Prostate gland (tissue), 2 donors: Measurements from ENCODE around the gene ROGDI. TPM values are rescaled to one million over a fixed set of nuclear protein-coding genes. Genes with fewer than 3 reads are reported as not detected.
"Not testable (repeated sequence)": the region's sequence is repeated elsewhere in the genome, so short reads cannot be mapped to it uniquely, and the experiment has no call there.

Experiments used
- DNase-seq: peaks from one replicate; pipeline ENCODE4 v3.0.0-alpha.2; 2019; ENCODE audit warnings: low spot score
- H3K27ac ChIP-seq, 2 donors: fragments of 200-600 bp; sonication (generic); 2 replicates each; pipeline ENCODE4 v1.5.1; 2017 to 2019
- H3K27me3 ChIP-seq: fragments of 200-600 bp; sonication (generic); replicated peaks from 2 replicates; pipeline ENCODE4 v1.5.1; 2019; ENCODE audit not compliant: insufficient read depth
- H3K36me3 ChIP-seq, 2 donors: fragments of 200-600 bp; sonication (generic); 1 replicate in 1 of 2; 2 replicates in 1 of 2; pipeline versions ENCODE4 v1.5.1 to v1.8.1; 2017 to 2019
- H3K4me1 ChIP-seq: fragments of 200-600 bp; sonication (generic); replicated peaks from 2 replicates; pipeline ENCODE4 v1.5.1; 2019
- H3K4me3 ChIP-seq, 2 donors: fragments of 200-600 bp; sonication (generic); 2 replicates each; pipeline ENCODE4 v1.5.1; 2017 to 2019
- H3K9me3 ChIP-seq: fragments of 200-600 bp; sonication (generic); 2 replicates; pipeline ENCODE4 v1.5.1; 2017
- POLR2A ChIP-seq: fragments of 450-650 bp; IDR thresholded peaks from one replicate; pipeline ENCODE4 v1.6.1; 2016; ENCODE audit warnings: antibody characterized with exemption, mild to moderate bottlenecking
- POLR2AphosphoS5 ChIP-seq: sonication (generic); formaldehyde crosslinking; IDR thresholded peaks from one replicate; pipeline ENCODE4 v1.6.1; 2017; ENCODE audit warnings: antibody characterized with exemption
- WGBS: methylation state at CpG from one replicate; pipeline ENCODE4 v1.1.5; 2018; 5-methylcytosine and 5-hydroxymethylcytosine counted together
- intact Hi-C: fragments of 100-400 bp; cut with DNase I; formaldehyde crosslinking; loops from one replicate; pipeline ENCODE4 v1.14.2; 2022
- total RNA-seq, 2 donors: library from RNA; depleted of rRNA; stranded (reverse); fragments of >200 nt; gene quantifications; one replicate each; pipeline ENCODE4 v1.1.0, GENCODE V29; 2016
- TF ChIP-seq, protein P1 (sequence below), 4 experiments: fragments of 200-600 bp in 2 of 4; fragments of 450-650 bp in 2 of 4; sonication (generic) in 2 of 4; IDR thresholded peaks; 1 replicate in 3 of 4; 2 replicates in 1 of 4; pipeline ENCODE4 v1.5.1; 2016 to 2019; ENCODE audit warnings: antibody characterized with exemption in 4 of 4, mild to moderate bottlenecking in 2 of 4, moderate library complexity in 2 of 4

Gene ROGDI
- total RNA-seq, 2 donors from 2014 or later: 37.5 to 46.9 TPM

DNA sequence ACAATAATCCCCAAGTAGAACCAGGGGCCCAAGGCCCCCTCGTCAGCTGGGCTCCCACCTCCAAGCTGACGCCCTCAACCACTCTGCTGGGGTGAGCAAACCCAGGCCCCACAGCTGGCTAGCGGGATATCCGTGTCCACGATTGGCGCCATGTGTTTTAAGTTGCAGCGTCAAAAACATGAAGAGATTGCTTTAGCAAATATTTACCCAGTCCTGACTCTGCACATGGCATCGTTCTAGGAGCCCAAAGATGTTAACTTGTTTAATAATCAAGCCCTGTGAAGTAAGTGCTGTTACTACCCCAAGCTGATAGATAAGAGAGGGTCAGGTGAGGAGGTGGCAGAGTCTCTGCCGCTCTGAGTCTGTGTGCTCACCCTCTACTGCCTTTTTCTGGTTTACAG is 13.9 kb downstream of the ROGDI start:
- DNase-seq: no peak
- Histone ChIP-seq H3K27ac (no peak overlapping the region), H3K9me3 (no peaks in the 10 kb centered on the region), H3K4me1 (no peaks in the 10 kb centered on the region), H3K27me3 (no peaks in the 10 kb centered on the region), H3K4me3 (no peak overlapping the region), H3K36me3 (no peaks in the 10 kb centered on the region)
- intact Hi-C loops: no loop called here
- 42% methylated on average over 9 of the region's 9 CpGs for WGBS
- TF ChIP-seq, protein P1, sequence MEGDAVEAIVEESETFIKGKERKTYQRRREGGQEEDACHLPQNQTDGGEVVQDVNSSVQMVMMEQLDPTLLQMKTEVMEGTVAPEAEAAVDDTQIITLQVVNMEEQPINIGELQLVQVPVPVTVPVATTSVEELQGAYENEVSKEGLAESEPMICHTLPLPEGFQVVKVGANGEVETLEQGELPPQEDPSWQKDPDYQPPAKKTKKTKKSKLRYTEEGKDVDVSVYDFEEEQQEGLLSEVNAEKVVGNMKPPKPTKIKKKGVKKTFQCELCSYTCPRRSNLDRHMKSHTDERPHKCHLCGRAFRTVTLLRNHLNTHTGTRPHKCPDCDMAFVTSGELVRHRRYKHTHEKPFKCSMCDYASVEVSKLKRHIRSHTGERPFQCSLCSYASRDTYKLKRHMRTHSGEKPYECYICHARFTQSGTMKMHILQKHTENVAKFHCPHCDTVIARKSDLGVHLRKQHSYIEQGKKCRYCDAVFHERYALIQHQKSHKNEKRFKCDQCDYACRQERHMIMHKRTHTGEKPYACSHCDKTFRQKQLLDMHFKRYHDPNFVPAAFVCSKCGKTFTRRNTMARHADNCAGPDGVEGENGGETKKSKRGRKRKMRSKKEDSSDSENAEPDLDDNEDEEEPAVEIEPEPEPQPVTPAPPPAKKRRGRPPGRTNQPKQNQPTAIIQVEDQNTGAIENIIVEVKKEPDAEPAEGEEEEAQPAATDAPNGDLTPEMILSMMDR (IDR thresholded peaks at IDR 0.05): no peak
- TF ChIP-seq POLR2A: no peak
- no peak for TF ChIP-seq POLR2AphosphoS5

DNA sequence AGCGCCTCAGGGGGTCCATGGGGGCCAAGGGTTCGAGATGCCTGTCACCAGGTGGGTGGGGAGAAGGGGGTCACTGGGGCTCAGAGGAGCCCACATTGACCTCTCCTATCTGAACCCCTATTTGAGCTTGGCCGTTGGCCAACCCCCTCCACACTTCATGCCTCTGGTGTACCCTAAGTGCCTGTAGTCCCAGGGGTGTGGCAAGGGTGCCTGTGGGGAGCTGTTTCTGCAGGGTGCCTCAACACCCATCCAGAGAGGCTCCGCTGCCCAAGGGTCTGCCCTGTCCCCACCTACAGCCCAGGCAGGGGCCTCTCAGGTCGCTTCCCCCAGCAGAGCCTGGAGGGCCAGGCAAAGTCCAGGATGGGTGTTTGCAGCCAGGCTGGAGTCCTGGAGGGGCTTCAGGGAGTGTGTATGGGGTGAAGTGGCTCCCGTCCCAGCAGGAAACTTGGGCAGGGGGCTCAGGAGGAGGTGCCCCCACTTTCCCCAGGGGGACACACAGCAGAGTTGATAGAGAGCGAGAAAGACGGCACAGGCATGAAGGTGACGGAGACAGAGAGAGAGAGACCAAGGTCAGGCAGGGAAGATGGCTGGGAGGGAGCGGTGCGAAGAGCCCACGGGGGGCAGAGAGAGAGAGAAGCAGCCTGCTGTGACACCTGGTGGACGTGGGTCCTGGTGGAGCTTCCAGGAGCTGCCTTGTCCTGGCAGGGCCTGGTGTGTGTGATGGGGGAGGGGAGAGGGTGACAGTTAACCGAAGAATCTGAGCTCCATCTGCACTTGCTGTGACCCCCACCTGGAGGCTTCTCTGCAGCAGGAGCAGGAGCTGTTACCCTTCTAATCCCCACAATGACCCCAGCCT is 14.6 kb downstream of the ROGDI start, which contains the start of gene SEPTIN12:
Gene SEPTIN12 (minus strand): TSS at position 719 of the 856 bp plus-strand sequence. CDS start 700 bp downstream, at position 19.
- no peaks in the 10 kb centered on the region for H3K4me1 ChIP-seq
- DNase-seq: no peak
- TF ChIP-seq POLR2A (no peak), POLR2AphosphoS5 (no peak)
- TF ChIP-seq, protein P1 (IDR thresholded peaks at IDR 0.05): no peak
- no peak within 1 kb of the TSS for H3K4me3 ChIP-seq
- H3K36me3 ChIP-seq: no peaks in the 10 kb centered on the region
- H3K27me3 ChIP-seq: no peaks in the 10 kb centered on the region
- no peak within 1 kb of the TSS for H3K27ac ChIP-seq
- 81% methylated on average over 13 of the region's 14 CpGs for WGBS
- H3K9me3 ChIP-seq: no peaks in the 10 kb centered on the region
- intact Hi-C loops: no loop called here

DNA sequence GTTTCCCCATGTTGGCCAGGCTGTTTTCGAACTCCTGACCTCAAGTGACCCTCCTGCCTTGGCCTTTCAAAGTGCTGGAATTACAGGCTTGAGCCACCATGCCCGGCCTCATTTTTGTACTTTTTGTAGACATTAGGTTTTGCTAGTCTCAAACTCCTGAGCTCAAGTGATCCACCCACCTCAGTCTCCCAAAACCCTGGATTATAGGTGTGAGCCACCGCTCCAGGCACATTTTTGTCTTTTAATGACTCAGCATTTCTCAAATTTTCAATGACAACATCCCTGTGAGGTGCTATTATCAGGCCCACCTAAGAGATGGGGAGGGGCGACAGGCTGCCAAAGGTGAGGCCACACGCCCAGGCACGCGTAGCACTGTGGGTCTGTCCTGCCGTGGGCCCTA is 15.4 kb downstream of the ROGDI start:
- H3K9me3 ChIP-seq: no peaks in the 10 kb centered on the region
- WGBS: 89% methylated on average over 8 of the region's 8 CpGs
- no peak for DNase-seq
- H3K4me1 ChIP-seq: no peaks in the 10 kb centered on the region
- intact Hi-C loops: no loop called here
- H3K27me3 ChIP-seq: no peaks in the 10 kb centered on the region
- TF ChIP-seq POLR2AphosphoS5 (no peak), POLR2A (no peak)
- TF ChIP-seq, protein P1 (IDR thresholded peaks at IDR 0.05): no peak
- H3K36me3 ChIP-seq: no peaks in the 10 kb centered on the region
- no peak overlapping the region for H3K4me3 ChIP-seq
- H3K27ac ChIP-seq: no peak overlapping the region

DNA sequence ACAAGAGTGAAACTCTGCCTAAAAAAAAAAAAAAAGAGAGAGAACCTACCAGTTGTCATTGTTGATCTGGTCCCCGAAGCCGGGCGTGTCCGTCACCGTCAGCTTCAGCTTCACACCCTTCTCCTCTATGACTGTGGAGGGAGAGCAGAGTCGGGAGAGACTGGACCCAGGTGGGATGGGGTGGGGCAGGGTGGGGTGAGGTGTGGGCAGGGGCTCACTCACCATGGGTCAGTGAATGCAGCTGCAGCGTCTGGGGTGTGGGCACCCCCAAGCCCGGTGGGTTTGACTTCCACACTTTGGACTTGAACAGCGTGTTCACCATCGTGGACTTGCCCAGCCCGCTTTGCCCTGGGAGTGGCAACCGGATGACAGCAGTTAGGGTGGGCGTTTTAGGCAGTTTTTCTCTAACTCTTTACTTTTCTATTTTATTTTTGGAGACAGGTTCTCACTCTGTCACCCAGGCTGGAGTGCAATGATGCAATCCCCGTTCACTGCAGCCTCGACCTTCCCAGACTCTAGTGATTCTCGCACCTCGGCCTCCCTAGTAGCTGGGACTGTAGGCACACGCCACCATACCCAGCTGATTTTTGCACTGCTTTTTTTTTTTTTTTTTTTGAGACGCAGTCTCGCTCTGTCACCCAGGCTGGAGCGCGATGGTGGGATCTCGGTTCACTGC is 16.5 kb downstream of the ROGDI start:
- no peaks in the 10 kb centered on the region for H3K9me3 ChIP-seq
- H3K4me3 ChIP-seq: no peak overlapping the region
- no peak for TF ChIP-seq POLR2A
- TF ChIP-seq POLR2AphosphoS5: no peak
- TF ChIP-seq, protein P1 (IDR thresholded peaks at IDR 0.05): no peak
- H3K4me1 ChIP-seq: no peaks in the 10 kb centered on the region
- H3K36me3 ChIP-seq: no peaks in the 10 kb centered on the region
- no peaks in the 10 kb centered on the region for H3K27me3 ChIP-seq
- H3K27ac ChIP-seq: no peak overlapping the region
- no peak for DNase-seq
- intact Hi-C loops: no loop called here
- 88% methylated on average over 23 of the region's 23 CpGs for WGBS

DNA sequence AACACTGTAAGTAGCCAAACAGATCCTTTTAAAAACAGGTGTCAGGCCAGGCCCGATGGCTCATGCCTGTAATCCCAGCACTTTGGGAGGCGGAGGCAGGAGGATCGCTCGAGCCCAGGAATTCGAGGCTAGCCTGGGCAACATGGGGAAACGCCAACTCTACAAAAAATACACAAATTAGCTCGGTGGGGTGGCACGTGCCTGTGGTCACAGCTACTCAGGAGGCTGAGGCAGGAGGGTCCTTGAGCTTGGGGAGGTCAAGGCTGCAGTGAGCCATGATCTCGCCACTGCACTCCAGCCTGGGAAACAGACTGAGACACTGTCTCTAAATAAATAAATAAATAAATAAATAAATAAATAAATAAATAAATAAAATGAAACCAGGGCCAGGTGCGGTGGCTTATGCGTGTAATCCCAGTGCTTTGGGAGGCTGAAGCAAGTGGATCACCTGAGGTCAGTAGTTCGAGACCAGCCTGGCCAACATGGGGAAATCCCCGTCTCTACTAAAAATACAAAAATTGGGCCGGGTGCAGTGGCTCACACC is 17.9 kb downstream of the ROGDI start:
- H3K27ac ChIP-seq, DNase-seq, intact Hi-C loops, H3K27me3 ChIP-seq, H3K4me3 ChIP-seq, H3K36me3 ChIP-seq, H3K9me3 ChIP-seq, H3K4me1 ChIP-seq: not testable (repeated sequence)
- 92% methylated on average over 14 of the region's 14 CpGs for WGBS
